Tibial nerve (tissue), 4 donors: ENCODE measurements around the gene UPK1B.

Experiments used
- EP300 ChIP-seq, 2 donors: sonication (generic); formaldehyde crosslinking; IDR thresholded peaks; one replicate each; pipeline ENCODE4 v1.6.1; 2017; ENCODE audit warnings: antibody characterized with exemption in 2 of 2, mild to moderate bottlenecking in 1 of 2
- TF ChIP-seq, protein P1 (sequence below), 5 experiments: fragments of 200-600 bp in 3 of 5; fragments of 450-650 bp in 2 of 5; sonication (generic) in 3 of 5; IDR thresholded peaks; one replicate each; pipeline ENCODE4 v1.5.1; 2016 to 2019; ENCODE audit warnings: antibody characterized with exemption in 5 of 5, mild to moderate bottlenecking in 3 of 5, moderate library complexity in 2 of 5

GRCh38 chr3:119170821-119171220 is 2.6 kb upstream of the UPK1B start:
- TF ChIP-seq EP300 (IDR thresholded peaks at IDR 0.05): no peak
- TF ChIP-seq, protein P1, sequence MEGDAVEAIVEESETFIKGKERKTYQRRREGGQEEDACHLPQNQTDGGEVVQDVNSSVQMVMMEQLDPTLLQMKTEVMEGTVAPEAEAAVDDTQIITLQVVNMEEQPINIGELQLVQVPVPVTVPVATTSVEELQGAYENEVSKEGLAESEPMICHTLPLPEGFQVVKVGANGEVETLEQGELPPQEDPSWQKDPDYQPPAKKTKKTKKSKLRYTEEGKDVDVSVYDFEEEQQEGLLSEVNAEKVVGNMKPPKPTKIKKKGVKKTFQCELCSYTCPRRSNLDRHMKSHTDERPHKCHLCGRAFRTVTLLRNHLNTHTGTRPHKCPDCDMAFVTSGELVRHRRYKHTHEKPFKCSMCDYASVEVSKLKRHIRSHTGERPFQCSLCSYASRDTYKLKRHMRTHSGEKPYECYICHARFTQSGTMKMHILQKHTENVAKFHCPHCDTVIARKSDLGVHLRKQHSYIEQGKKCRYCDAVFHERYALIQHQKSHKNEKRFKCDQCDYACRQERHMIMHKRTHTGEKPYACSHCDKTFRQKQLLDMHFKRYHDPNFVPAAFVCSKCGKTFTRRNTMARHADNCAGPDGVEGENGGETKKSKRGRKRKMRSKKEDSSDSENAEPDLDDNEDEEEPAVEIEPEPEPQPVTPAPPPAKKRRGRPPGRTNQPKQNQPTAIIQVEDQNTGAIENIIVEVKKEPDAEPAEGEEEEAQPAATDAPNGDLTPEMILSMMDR (IDR thresholded peaks at IDR 0.05): no peak
